NCI-H1048 (cell line): ENCODE results near the gene PLXDC1.
"Not testable (repeated sequence)": the region's sequence is repeated elsewhere in the genome, so short reads cannot be mapped to it uniquely, and the experiment has no call there.

Source experiments
- DNase-seq: peaks from one replicate; lab custom pipeline; 2025; lab: John Stamatoyannopoulos, UW

PLXDC1 gene

DNA sequence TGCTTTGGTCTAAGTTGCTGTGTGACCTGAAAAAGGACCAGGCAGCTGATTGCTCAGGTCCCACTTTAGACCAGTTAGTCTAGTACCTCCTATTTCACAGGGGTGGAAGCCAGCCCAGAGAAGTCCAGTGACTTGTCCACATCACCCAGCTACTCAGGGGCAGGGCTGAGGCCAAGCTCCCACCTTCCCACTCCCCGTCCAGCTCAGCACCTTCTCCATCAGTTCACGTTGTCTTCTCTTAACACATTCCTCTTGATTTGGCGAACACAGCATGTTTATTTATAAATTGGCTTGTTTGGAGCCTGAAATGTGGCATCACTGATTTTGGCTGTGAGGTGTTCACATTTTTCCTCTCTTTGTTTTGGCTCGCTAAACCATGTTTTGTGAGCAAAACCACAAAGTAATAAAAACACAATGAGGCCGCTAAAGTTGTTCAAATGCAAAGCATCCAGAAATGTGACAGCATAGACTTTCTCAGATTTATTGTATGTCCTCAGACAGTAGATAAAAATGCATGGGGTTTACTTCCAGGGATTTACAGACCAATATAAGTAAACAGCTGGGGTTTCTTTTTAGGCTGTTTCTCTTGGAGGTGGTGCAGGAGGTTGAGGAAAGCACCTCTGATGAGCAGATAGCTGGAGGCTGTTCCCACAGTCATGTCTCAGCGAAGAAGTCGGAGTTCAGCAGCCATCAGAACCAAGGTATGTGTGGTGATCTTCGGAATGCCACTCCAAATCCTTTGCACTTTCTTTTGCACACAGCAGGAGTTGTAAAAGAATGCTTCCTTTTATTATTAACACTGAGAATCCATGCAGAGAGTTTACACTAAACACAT is 88.4 kb downstream of the PLXDC1 start:
- no peak for DNase-seq

DNA sequence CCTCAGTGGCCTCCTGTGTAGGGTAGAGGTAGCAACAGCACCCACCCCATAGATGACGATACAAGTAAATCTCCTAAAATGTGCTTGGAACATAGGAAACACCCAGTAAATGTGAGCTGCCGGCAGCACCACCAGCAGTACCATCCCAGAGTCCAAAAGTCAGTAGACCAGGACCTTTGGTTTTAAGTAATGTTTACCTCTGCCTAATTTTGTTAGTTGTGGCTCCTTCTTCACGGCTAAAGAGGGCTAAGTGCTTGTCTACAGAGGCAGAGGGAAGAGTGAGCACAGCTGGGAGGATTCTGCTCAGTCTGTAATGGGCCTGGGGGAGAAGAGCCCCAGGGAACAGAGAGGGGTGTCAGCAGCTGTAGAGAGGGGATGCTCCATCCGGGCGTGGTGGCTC is 92.9 kb downstream of the PLXDC1 start:
- no peak for DNase-seq

DNA sequence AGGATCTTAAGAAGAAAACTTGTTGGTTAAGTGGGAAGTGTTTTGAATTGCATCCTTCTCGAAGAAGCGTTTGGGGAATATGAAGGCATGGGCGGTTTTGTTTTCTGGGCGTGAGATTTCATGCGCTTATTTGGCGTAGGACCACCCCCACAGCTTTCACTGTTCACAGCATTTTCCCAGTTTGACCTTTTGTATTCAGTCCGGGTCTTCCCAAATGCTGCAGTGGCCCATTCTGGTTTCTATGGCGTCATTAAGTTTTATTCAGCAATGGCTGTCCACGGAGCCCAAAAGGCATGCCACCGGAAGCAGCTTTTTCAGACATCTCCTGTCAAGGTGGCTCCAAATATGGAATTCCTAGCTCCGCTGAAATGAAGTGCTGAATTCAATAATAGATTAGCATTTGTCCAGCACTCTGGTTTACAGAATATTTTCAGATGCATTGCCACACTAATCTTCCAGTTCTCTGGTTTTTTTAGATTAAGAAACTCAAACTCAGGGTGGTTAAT is 93.7 kb downstream of the PLXDC1 start:
- DNase-seq, result no peak

DNA sequence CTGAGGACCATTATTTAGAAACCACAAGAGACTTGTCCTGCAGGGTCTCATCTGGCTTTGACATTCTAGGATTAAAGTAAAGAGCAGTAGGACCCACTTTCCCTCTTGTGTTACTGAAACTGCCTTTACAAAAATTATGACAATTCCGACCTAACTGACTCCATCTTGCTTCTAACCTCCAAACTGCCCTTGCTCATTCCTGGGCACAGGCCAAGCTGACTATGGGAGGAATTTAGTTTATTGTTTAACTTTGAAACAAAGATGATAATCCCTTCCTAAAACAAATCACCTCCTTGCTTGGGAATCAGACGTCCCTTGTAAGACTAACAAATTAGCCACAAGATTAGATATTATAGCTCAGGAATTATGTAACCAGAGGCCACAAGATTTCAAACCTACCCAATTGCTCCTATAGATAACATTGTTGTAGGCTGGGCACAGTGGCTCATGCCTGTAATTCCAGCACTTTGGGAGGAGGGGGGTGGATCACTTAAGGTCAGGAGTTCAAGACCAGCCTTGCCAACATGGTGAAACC is 97.3 kb downstream of the PLXDC1 start:
- DNase-seq, result no peak

DNA sequence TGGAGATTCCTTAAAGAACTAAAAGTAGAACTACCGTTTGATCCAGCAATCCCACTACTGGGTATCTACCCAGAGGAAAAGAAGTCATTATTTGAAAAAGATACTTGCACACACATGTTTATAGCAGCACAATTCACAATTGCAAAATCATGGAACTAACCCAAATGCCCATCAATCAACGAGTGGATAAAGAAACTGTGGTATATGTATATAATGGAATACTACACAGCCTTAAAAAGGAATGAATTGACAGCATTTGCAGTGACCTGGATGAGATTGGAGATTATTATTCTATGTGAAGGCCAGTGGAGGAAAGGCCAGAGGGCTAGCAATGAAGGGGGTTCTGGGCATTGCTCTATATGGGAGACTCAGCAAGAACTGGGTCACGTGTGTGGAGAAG is 99.0 kb downstream of the PLXDC1 start:
- DNase-seq, result not testable (repeated sequence)

DNA sequence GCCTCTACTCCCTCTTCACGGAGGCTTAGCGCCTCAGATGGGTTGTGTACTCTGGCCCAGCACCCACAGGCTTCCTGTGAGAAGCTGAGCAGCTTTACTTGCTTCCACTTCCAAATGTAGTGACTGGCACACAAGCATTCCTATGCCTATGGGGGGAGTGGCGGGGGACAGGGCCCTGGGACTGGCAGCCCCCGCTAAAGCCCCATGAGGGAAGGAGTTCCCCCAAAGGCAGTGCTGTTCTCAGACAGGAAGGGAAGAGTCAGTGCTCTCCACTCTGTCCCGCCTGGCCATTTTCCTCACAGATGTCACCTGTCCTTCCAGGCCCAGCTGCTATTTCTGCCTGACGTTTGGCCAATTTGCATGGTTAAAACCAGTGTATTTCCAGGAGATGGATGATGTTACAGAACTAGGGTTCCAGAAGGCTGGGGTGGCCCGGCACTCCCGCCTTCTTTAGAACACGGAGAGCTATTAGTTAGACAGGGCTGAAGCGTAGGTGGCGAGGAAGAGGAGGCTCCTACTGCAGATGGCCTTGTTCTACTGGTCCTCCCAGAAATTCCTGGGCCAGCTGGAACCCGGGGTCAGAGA is 100.3 kb downstream of the PLXDC1 start:
- no peak for DNase-seq

DNA sequence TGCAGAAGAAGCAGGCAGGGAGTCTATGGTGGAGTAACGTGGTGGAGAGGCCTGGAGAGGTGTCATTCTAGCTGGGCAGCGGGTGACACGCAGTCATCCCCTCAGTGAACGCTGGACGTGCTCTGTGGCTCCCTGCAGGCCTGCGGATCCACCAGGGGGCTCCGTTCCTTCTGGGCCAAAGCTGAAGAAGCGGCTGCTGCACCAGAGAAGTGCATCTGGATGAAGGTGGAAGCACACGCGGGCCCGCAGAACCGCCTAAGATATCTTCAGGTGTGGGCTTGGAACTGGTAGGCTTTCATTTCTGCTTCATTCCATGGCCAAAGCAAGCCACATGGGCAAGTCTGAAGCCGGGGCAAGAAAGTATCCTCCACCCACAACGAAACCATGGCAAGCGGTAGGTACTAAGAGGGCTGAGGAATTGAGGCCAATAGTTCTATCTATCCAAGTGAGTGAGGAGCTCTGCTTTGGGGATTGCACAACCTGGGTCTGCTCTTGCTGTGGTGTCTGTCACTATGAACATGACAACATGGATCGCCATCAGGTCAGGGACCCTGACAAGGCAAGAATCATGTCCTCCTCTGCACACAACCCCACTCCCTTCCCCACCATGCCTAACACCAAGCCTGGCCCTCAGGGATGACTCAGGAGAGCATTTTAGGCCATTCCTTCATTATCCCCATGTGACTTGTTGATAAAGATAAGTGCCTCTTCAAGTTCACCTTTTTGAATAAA is 105.3 kb downstream of the PLXDC1 start:
- DNase-seq, result no peak

DNA sequence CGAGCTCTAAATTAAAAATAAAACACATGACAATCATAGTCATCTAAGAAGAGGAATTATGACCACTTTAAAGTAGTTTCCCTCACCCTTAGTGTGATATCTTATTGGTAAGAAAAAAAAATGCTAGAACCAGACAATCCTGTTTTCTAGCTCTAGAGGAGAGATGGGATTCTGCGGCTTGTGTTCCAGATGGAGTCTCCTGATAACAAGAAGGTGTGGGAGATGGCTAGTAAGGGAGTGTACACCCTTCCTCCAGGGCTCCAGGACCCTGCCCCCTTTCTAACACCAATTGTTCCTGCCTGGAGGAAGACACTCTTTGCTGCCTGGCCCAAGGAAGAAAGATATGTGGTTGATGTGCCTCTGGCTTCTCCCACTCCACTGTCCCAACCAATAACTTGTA is 115.4 kb downstream of the PLXDC1 start:
- DNase-seq, result no peak

DNA sequence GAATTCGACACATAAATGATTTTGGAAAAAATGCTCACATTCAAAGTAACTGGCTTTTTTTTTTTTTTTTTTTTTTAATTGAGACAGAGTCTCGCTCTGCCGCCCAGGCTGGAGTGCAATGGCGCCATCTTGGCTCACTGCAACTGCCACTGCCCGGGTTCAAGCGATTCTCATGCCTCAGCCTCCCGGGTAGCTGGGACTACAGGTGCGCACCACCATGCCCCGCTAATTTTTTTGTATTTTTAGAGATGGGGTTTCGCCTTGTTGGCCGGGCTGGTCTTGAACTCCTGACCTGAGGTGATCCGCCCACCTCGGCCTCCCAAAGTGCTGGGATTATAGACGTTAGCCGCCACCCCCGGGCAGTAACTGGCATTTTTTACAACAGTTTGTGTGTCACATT is 115.9 kb downstream of the PLXDC1 start:
- DNase-seq, result not testable (repeated sequence)

DNA sequence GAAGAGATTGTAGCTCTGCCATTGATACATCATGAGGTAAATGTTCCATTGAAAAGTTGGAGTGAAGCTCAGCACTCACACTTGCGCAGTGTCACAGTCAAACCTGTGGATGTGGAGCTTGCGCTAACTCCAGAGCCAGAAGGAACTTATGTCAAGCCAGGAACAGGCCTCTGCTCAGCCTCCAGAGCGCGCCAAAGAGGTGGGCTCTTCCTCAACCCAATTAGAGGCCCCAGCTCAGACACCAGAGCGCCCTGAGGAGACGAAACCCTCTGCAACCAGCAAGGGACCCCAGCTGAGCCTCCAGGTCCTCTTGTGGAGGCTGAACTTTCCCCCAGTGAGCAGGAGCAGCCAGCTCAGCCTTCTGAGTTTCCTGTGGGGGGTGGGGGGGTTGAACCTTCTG is 122.7 kb downstream of the PLXDC1 start:
- DNase-seq, result no peak

DNA sequence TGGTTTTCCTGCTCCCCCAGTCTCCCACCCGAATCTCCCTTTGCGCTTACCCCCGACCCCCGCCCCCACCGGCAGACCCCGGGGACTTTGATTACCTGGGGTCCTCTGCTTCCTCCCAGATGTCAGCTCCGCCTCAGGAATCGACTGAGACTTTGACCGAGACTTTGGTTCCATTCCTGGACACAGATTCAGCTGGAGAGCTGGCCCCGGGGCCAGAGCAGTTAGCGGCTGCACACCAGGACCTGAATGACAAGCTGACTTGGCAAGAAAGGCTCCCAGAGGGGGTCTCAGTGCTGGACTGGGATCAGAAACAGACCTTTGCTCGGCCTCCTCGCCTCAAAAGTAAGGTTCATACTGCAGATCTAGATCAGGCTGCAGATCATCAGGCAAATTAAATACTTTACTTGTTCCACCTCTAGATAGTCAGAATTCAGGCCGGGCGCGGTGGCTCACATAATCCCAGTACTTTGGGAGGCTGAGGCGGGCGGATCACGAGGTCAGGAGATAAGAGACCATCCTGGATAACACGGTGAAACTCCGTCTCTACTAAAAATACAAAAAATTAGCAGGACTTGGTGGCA is 123.9 kb downstream of the PLXDC1 start:
- DNase-seq, result no peak

DNA sequence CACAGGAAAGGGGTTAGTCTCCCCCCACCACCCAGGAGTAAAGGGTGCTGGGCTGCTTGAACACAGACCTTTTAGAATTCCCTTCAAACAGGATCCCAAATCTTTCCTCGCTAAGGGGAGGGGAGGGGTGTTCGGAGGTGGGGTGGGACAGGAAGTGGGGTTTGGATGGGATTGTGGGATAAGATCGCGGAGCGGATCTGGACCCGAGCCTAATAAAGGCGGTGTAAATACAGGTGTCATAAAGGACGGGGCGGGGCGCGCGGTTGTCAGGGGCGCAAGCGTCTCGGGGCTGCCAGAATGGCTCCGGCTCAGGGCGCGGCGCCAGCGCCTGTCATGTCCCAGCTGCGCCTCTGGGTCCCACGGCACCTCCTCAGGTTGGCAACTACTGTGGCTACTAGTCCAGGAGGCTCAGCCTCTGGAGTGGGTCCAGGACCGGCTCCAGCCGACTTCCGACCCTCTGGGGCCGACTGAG is 124.4 kb downstream of the PLXDC1 start:
- no peak for DNase-seq

DNA sequence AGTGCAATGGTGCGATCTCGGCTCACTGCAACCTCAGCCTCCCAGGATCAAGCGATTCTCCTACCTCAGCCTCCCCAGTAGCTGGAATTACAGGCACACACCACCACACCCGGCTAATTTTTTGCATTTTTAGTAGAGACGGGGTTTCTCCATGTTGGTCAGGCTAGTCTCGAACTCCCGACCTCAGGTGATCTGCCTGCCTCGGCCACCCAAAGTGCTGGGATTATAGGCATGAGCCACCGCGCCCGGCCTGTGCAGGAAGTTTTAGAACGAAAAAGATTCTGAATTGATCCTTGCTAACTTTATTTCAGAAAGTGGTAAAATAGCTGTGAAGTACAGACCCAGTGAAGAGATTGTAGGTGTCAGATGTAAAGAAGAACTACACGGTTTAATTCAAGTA is 125.1 kb downstream of the PLXDC1 start:
- not testable (repeated sequence) for DNase-seq

DNA sequence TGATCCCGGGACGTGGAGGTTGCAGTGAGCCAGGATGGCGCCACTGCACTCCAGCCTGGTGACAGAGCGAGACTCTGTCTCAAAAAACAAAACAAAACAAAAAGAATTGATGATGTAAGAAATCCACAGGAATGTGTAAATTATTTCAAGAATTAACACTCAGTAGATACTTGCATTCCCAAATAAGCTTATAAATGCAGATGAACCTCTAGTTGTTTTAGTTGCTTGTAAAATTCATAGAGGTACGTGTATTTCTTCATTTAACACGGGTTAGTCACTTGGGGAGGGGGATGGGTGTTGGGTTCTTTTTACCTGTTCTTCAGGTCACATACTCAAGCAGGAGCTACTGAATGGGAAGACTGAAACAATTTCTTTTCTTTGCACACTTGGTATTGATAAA is 128.5 kb downstream of the PLXDC1 start:
- no peak for DNase-seq

DNA sequence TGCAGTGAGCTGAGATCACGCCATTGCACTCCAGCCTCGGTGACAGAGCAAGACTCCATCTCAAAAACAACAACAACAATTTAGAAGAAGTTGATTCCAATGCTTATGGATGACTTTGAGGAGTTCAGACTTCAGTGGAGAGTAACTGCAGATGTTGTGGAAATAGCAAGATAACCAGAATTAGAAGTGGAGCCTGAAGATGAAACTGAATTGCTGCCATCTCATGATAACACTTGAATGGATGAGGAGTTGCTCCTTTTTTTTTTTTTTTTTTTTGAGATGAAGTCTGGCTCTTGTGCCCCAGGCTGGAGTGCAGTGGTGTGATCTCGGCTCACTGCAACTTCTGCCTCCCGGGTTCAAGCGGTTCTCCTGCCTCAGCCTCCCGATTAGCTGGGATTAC is 131.4 kb downstream of the PLXDC1 start:
- DNase-seq, result not testable (repeated sequence)

DNA sequence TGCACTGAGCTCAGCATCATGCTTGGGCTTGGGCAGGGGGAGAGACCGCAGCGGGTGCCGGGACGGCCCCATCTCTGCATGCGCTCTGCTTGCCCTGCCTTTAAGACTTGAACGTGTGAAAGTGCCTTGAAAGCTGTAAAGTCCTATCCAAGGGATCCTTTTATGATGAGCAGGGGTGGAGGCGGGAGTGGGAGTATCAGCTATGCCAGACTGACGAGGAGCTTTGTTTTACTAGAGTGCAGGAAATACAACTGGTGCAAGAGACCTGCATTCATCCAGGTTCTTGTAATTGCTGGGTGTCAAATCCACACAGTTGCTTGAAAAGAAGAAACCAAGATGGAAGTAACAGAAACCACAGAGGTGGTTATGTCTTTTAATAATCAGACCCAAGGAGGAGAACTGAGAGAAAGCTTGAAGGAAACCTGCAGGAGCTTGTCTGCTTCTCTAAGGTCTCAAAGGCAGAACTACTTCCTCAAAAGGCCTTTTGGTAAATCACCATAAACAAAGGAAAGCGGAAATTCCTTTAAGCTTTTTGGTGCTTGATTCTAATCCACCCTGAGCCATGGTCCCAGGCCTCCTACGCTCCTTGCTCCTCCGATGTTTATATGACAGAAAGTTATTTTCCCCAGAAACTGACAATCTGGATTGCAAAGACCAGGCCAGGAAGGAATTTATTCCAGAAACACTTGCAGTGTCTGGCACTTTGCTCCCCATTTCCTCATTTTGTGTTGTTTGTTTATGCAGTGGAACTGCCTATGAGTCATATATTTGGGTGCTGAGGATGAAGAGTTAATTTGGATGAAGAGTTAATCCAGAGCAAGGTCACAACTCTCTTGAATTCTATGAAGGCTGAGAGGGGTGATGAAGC is 132.9 kb downstream of the PLXDC1 start:
- DNase-seq, result no peak

DNA sequence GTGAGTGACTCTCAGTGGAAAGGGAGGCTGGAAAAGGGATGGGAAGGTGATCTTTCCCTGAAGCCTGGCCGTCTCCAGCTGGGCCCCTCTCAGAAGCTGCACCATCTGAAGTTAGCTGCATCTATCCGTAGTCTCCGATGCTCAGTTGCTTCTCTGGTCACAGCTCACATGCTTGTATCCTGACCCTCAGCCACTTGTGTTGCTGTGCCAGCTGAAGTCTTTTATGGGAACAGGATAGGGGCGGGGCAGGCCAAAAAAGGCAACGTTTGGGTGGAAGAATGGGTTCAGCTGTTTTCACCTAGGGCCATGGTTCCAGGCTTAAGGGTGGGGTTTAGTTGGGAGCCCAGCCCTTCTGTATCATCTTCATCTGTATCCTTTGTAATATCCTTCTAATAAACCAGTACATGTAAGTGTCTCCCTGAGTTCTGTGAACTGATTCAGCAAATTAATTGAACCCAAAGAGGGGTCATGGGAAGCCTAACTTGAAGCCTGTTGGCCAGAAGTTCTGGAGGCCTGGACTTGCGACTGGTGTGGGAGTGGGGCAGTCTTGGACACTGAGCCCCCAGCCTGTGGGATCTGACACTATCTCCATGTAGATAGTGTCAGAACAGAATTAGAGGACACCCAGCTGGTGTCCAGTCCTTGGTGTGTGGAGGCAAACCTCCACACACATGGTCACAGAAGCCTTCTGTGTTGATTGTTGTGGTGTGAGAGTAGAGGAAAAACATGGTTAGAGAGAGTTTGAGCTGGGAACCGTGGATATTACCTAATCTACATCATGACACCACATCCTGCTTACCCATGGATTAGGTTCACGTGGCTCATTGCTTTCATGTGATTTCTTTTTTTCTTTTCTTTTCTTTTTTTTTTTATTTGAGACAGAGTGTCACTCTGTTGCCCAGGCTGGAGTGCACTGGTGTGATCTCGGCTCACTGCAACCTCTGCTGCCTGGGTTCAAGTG is 135.0 kb downstream of the PLXDC1 start:
- no peak for DNase-seq

DNA sequence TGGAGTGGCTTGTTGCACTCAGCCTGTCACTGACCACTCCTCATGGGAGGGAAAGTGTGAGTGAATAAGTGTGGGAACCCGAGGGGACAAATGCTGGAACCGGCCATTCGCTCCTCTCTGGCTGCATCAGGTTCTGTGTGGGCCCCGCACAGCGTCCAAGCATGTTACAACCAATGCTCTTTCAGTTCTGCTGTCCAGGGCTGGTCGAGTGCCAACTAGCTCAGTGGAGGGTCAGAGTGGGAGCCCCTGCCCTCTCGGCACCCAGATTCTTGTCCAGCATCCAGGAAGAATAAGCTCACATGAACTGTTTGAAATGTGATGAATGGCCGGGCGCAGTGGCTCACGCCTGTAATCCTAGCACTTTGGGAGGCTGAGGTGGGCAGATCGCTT is 135.9 kb downstream of the PLXDC1 start:
- no peak for DNase-seq

DNA sequence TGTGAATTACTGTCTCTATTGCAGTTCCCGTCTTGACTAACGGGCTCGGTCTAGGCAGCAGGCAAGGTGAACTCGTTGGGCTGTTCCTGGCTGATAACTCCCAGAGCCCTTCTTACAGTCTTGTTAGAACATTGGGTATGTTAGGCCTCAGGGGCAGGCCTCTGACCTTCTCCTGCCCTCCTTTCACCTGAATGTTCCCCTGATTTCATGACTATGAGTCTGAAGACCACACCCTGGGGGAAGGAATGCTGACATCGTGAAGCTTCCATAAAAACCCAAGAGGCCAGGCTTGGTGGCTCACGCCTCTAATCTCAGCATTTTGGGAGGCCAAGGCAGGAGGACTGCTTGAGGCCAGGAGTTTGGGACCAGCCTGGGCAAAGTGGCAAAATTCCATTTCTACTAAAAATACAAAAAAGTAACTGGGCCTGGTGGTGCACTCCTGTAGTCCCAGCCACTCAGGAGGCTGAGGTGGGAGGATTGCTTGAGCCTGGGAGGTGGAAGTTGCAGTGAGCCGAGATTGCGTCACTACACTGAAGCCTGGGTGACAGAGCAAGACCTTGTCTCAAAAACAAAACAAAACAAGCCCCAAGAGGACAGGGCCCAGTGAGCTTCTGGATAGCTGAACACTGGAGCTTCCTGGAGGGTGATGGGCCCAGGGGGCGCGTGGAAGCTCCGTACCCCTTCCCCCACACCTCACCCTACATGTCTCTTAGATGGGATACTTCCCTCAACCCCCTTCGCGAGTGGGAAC is 136.5 kb downstream of the PLXDC1 start:
- no peak for DNase-seq
